Osteoblast (primary cell): Measurements from ENCODE around the gene SNAPIN. TPM values are rescaled to one million over a fixed set of nuclear protein-coding genes. Genes with fewer than 3 reads are reported as not detected.

Experiments
- DNase-seq: peaks from one replicate; pipeline ENCODE4 v3.0.0; 2011; ENCODE audit warnings: low spot score, mixed read lengths; ENCODE audit not compliant: insufficient read length; ENCODE audit errors: missing footprints
- H2AFZ ChIP-seq: 2 replicates; pipeline ENCODE4 v1.6.0; 2011; ENCODE audit warnings: mild to moderate bottlenecking, low read length
- H3K27ac ChIP-seq: 2 replicates; pipeline ENCODE4 v1.5.1; 2011; ENCODE audit warnings: mild to moderate bottlenecking, low read depth, low read length, moderate library complexity
- H3K27me3 ChIP-seq: 2 replicates; pipeline ENCODE4 v1.6.0; 2012; ENCODE audit warnings: mild to moderate bottlenecking, control low read depth, inconsistent platforms, low read length, moderate library complexity; ENCODE audit not compliant: insufficient read depth
- H3K36me3 ChIP-seq: 2 replicates; pipeline ENCODE4 v1.5.1; 2011; ENCODE audit warnings: mild to moderate bottlenecking, low read length, control low read depth, moderate library complexity; ENCODE audit not compliant: insufficient read depth
- H3K4me1 ChIP-seq: 2 replicates; pipeline ENCODE4 v1.5.1; 2011; ENCODE audit warnings: mild to moderate bottlenecking, low read length, control low read depth, moderate library complexity; ENCODE audit not compliant: insufficient read depth
- H3K4me2 ChIP-seq: 2 replicates; pipeline ENCODE4 v1.6.0; 2011; ENCODE audit warnings: mild to moderate bottlenecking, low read length; ENCODE audit not compliant: insufficient read depth
- H3K4me3 ChIP-seq: fragments of 200-600 bp; sonication (generic); 3 replicates; pipeline ENCODE4 v1.5.1; 2012; ENCODE audit warnings: mild to moderate bottlenecking, low read length, inconsistent platforms; ENCODE audit not compliant: insufficient read depth
- H3K79me2 ChIP-seq: 2 replicates; pipeline ENCODE4 v1.6.0; 2012; ENCODE audit warnings: mild to moderate bottlenecking, low read length, control low read depth, inconsistent platforms; ENCODE audit not compliant: insufficient read depth
- H3K9me3 ChIP-seq: 2 replicates; pipeline ENCODE4 v1.5.1; 2011; ENCODE audit warnings: low read depth, low read length, control low read depth
- H4K20me1 ChIP-seq: 2 replicates; pipeline ENCODE4 v1.6.0; 2012; ENCODE audit warnings: mild to moderate bottlenecking, low read length, control low read depth; ENCODE audit not compliant: insufficient read depth
- total RNA-seq: library from RNA; depleted of rRNA; stranded (reverse); fragments of >200 nt; gene quantifications from 2 replicates; pipeline ENCODE4 v1.2.3, GENCODE V29; 2012
- TF ChIP-seq, protein P1 (sequence below): IDR thresholded peaks from 2 replicates; pipeline ENCODE4 v1.5.1; 2011; ENCODE audit warnings: mild to moderate bottlenecking, low read depth, low read length, moderate library complexity; ENCODE audit errors: extremely low read depth

SNAPIN gene
- total RNA-seq, 1 donor, result 53.6 TPM

DNA sequence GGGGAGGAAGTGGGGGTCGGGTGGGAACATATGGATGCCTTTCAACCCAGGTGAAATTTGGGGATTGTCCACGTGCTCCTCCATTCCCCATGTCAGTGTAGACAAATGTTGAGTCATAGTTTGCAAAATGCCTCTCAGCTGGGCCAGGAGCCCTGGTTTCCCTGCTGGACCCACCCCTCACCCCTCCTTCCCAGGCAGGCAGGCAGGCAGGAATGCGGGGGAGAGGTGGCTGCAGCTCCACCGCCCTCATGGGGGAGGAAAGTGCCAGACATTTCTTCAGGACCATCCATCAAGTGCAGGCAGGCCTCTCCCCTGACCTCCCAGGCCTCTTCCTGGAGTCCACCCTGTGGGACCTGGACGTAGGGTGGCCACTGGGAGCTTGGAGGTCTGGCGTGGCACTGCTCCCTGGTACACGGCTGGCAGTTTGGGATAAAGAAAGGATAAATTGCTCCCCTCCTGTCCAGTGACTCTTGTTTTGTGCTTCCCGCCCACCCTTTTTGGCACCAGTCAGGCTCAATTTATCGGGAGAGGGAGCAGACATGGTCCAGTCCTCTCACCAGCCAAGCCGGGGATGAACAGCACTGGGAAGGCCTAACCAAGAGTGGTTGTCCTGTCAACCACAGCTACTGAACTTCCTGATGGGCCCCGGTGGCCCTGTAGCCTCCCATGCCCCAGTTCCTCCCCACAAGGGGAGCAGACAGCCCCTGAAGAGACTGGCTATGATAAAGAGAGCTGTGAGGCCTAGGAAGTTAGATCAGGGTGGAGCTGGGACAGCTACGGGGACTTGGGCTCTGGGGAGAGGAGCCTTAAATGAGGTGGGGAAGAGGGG, 38.9 kb downstream of the SNAPIN start:
- TF ChIP-seq, protein P1, sequence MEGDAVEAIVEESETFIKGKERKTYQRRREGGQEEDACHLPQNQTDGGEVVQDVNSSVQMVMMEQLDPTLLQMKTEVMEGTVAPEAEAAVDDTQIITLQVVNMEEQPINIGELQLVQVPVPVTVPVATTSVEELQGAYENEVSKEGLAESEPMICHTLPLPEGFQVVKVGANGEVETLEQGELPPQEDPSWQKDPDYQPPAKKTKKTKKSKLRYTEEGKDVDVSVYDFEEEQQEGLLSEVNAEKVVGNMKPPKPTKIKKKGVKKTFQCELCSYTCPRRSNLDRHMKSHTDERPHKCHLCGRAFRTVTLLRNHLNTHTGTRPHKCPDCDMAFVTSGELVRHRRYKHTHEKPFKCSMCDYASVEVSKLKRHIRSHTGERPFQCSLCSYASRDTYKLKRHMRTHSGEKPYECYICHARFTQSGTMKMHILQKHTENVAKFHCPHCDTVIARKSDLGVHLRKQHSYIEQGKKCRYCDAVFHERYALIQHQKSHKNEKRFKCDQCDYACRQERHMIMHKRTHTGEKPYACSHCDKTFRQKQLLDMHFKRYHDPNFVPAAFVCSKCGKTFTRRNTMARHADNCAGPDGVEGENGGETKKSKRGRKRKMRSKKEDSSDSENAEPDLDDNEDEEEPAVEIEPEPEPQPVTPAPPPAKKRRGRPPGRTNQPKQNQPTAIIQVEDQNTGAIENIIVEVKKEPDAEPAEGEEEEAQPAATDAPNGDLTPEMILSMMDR, result no peak
- peak; percentile 51 for DNase-seq

DNA sequence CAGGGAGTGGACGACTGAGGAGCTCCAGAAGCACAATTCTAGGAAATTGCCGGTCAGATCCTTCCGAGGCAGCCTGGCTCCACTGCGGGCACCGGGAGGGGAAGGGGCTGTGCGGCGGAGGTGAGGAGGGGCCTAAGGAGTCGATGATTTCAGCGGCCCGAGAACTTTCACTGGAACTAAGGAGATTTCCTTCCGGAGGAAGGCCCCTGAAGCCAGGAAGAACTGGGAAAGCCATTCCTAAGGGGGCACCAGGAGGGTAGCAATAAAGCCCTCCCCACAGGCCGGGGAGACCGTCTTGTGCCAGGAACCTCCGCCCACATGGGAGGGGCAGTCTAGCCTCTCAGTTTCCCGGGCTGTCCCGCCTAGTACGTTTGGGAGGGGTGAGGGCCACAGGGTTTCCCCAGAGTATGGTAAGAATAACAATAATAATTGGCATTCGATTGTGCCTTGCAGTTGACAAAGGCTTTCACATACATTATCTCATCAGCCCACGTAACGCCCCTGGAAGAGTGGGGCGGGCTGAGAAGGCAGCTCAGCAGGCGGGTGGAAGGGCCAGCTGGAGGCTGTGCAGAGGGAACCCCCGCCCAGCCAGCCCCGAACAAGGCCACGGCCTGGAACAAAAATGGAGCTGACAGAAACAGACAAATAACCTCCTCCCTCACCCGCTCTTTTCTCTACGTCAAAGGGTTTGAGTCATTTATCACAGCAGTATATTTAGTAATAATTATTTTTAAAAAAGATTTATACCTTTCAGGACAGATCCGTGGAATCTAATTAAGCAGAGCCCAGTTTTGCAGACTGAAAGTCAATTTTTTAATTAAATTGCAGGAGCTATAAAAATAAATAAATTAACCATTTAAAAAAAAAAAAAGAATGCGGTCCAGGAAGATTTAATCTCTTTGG, 39.8 kb downstream of the SNAPIN start:
- H3K79me2 ChIP-seq, result no peaks in the 10 kb centered on the region
- H2AFZ ChIP-seq, result peak overlapping the region; percentile 86
- no peak overlapping the region for H3K27ac ChIP-seq
- H3K4me2 ChIP-seq, result no peak overlapping the region
- H3K27me3 ChIP-seq, result no peaks in the 10 kb centered on the region
- no peaks in the 10 kb centered on the region for H3K9me3 ChIP-seq
- DNase-seq, result peak; percentile 70
- no peak overlapping the region for H3K4me3 ChIP-seq
- TF ChIP-seq, protein P1, result no peak
- no peaks in the 10 kb centered on the region for H3K36me3 ChIP-seq
- H4K20me1 ChIP-seq, result no peaks in the 10 kb centered on the region
- peaks cover 10% of the 10 kb centered on the region for H3K4me1 ChIP-seq

More for the DNA sequence above, 38.9 kb downstream of the SNAPIN start:
- H3K9me3 ChIP-seq, result no peaks in the 10 kb centered on the region
- no peaks in the 10 kb centered on the region for H3K27me3 ChIP-seq
- no peaks in the 10 kb centered on the region for H4K20me1 ChIP-seq
- peak overlapping the region; percentile 86 for H2AFZ ChIP-seq
- H3K36me3 ChIP-seq, result no peaks in the 10 kb centered on the region
- H3K4me1 ChIP-seq, result peaks cover 10% of the 10 kb centered on the region
- H3K79me2 ChIP-seq, result no peaks in the 10 kb centered on the region
- H3K4me3 ChIP-seq, result no peak overlapping the region
- no peak overlapping the region for H3K4me2 ChIP-seq
- no peak overlapping the region for H3K27ac ChIP-seq

DNA sequence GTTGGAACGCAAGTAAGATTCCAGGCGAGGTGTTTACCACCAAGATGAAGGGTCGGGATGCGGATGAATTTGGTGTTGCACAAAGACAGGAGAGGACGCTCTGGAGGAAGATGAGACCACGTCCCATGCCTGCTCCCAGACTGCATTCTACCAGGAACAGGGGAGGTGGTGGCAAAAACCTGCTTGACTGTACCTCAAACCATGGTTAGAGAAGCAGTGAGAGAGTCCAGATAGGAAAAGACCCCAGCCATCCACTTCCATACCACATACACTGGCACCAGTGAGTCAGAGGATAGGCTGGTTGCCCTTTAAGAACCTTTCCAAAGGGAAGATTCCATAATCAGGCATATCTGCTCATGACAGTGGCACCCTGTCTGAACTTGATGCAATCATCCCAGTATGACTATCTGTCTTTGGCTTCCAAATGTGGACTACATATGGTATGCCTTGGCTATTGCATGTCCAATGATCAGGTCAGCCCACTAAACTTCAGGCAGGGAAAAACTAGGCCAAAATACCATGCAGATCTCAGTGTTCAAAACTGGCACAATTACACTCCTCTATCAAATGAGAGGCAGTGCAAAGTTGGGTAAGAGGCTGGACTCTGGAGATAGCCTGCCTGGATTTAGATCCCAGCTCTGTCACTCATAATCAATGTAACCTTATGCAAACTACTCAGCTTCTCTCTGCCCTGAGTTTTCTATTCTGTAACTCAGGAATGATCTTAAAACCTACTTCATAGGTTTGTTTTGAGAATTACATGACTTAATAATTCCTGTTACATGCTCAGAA, 40.6 kb downstream of the SNAPIN start:
- TF ChIP-seq, protein P1, result no peak
- Histone ChIP-seq H3K4me3 (no peak overlapping the region), H3K27me3 (no peaks in the 10 kb centered on the region), H3K36me3 (no peaks in the 10 kb centered on the region), H3K4me2 (no peak overlapping the region), H3K27ac (no peak overlapping the region), H3K9me3 (no peaks in the 10 kb centered on the region), H3K79me2 (no peaks in the 10 kb centered on the region), H2AFZ (peak overlapping the region; percentile 11), H4K20me1 (no peaks in the 10 kb centered on the region), H3K4me1 (peaks cover 10% of the 10 kb centered on the region)
- peak; percentile 82 for DNase-seq
